ENCODE data around the gene NAALADL2. TPM values are rescaled to one million over a fixed set of nuclear protein-coding genes. Genes with fewer than 3 reads are reported as not detected.
"Not testable (repeated sequence)": the region's sequence is repeated elsewhere in the genome, so short reads cannot be mapped to it uniquely, and the experiment has no call there.

Gene NAALADL2
- total RNA-seq, 1 donor from 2014 or later = 30.5 TPM

- DNase-seq = no peak
These were observed 918.8 kb downstream of the NAALADL2 start for GRCh38 chr3:175777965-175778364.

GRCh38 chr3:175778994-175779393 lies 919.9 kb downstream of the NAALADL2 start:
- no peak for DNase-seq

- DNase-seq = not testable (repeated sequence)
These were observed 928.0 kb downstream of the NAALADL2 start for GRCh38 chr3:175787109-175787508.

GRCh38 chr3:175792245-175792644 lies 933.1 kb downstream of the NAALADL2 start:
- DNase-seq = no peak

GRCh38 chr3:175798326-175798725 lies 939.2 kb downstream of the NAALADL2 start:
- DNase-seq = no peak

GRCh38 chr3:175805825-175806224 lies 946.7 kb downstream of the NAALADL2 start:
- no peak for DNase-seq

GRCh38 chr3:175807175-175807574 lies 948.0 kb downstream of the NAALADL2 start:
- DNase-seq = no peak

GRCh38 chr3:175818811-175819464 lies 959.8 kb downstream of the NAALADL2 start:
- no peak for DNase-seq

GRCh38 chr3:175822766-175823491 lies 963.8 kb downstream of the NAALADL2 start:
- not testable (repeated sequence) for DNase-seq

- DNase-seq = not testable (repeated sequence)
These were observed 966.0 kb downstream of the NAALADL2 start for GRCh38 chr3:175825016-175825580.

GRCh38 chr3:175826759-175827158 lies 967.6 kb downstream of the NAALADL2 start:
- no peak for DNase-seq

GRCh38 chr3:175829809-175830208 lies 970.7 kb downstream of the NAALADL2 start:
- not testable (repeated sequence) for DNase-seq

- not testable (repeated sequence) for DNase-seq
These were observed 976.6 kb downstream of the NAALADL2 start for GRCh38 chr3:175835763-175836162.

GRCh38 chr3:175836617-175837016 lies 977.5 kb downstream of the NAALADL2 start:
- no peak for DNase-seq

- no peak for DNase-seq
These were observed 978.8 kb downstream of the NAALADL2 start for GRCh38 chr3:175837962-175838361.

GRCh38 chr3:175839366-175840005 lies 980.4 kb downstream of the NAALADL2 start:
- DNase-seq = no peak

GRCh38 chr3:175851541-175851940 lies 992.4 kb downstream of the NAALADL2 start:
- no peak for DNase-seq

- DNase-seq = no peak
These were observed 993.4 kb downstream of the NAALADL2 start for GRCh38 chr3:175852560-175852959.

GRCh38 chr3:175857666-175858270 lies 998.6 kb downstream of the NAALADL2 start:
- no peak for DNase-seq
